Stimulated activated CD8-positive, alpha-beta memory T cell treated with anti-CD3 and anti-CD28 coated beads, Interleukin-4, amount 100 ng/mL, for 48 hours (primary cell): ENCODE measurements around the gene GPR3.
"Not testable (repeated sequence)": the region's sequence is repeated elsewhere in the genome, so short reads cannot be mapped to it uniquely, and the experiment has no call there.

Source experiments
- DNase-seq: peaks from one replicate; pipeline ENCODE4 v3.0.0-alpha.2; 2020

GPR3 gene

DNA sequence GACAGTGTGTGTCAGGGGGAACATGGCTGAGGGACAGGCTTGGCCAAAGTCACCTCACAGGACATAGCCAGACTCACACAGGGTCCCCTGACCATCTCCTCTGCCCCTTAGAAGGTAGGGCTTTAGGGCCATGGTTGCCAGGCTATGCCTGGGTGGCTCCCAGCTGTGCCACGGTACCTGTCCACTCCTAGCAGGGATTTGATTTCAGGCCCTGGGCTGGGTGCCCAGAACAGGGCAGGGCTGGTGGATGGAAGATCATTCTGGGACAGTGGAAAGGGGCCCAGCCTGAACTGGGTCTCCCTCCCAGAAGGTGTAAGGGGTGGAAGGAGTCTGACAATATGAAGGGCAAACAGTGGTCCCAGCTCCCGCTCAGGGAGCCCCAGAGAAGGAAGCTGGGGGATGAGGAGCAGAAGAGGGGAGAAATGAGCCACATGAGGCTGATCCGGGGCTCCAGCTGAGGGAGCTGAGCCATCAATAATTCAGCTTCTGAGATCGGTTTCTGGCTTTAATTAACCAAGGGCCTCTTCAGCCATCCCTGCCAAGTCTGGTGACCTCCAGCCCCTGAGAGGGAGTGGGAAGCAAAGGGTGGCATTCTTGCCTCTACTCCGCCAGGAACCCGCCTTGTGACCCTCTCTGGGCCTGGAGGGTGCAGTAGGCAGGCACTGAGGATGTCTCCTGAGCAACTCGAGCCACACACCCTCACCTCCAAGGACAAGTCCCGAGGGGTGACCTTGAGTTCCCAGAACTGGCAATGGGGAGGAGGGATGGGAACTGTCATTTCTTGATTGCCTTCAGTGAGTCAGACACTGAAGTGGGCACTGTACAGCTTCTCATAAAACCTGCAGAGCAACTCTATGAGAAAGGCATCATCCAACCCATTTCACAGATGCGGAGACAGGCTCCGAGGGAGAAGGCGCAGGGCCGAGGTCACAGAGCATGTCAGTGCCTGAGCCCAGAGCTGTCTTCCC lies 11.4 kb upstream of the GPR3 start:
- DNase-seq: no peak

DNA sequence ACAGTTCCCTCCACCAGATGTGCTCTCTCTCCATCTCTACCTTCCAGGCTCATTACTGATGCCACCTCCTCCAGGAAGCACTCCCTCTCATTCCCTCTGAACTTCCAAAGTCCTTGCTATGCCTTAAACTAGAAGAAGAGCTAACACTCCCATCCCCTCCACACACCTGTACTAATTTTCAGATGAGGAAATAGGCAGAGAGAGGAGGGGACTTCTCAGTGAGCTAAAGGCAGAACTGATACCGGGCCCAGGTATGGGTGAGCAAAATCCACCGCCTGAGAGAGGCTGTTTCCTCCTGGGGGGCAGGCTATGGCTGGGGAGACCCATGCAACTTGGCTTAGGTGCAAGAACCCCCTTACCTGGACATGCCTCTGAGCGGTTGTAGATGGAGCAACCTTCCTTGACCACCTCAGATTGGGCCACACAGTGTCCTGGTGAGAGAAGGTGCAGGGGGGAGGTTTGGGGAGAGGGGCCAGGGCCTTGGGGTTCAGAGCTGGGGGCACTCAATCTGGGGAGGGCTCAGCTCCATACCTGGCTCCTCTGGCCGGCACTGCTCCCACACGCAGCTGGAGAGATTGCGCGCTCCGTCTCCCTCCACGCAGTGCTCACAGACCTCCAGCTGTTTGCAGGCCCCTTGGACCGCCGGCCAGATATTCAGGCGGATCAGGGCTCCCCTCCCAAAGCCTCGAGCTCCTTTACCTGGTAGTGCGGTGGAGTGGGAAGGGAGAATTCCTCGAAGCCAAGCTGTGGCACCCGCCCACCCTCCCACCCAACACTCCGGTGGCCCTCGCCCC lies 10.3 kb upstream of the GPR3 start:
- no peak for DNase-seq

DNA sequence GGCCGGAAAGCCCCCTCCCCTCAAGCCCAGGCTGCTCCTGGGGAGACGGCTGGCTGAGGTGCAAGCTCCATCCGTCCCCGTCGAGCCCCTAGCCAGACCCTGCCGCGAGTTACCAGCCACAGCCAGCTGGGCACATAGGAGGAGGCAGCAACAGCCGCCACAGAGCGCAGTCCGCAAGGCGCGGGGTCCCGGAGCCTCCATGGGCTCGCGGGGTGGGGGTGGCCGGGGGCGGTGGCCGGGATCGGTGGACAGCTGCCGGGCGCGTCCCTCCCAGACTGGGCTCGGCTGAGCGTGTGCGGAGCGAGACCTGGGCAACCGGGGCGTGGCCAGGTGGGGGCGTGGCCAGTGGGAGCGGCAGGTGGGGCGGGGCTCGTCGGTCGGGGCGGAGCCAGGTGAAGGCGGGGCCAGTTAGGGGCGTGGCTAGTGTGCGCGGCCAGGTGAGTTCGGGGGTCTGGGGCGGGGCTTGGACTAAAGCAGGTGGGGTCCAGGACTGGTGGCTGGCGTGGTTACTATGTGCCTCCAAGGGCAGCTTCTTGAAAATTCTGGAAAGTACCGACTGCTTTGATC lies 9.3 kb upstream of the GPR3 start, which contains the start of gene CD164L2:
CD164L2 (minus strand) TSS at position 295 of the 567 bp plus-strand sequence; CDS start at position 201, 94 bp downstream.
- DNase-seq: peak; percentile 72

DNA sequence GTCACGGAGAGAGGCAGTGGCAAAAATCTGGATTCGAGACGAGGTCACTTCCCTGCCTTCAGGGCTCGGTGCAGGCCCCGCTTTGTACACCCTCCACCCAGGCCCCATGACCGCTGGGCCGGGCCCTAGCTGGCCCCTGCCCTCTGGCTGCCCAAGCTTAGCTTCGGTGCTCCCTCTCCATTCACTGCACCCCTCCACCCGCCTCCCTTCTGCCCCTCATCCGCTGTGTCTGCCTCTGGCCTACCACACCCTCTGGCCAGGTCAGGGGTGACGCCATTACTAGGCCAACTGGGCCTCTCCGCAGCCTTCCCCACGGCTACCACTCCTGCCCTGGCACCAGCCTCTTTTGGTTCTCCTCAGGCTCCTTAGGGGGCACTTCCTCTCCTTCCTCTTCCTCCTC lies 8.8 kb upstream of the GPR3 start:
- no peak for DNase-seq

DNA sequence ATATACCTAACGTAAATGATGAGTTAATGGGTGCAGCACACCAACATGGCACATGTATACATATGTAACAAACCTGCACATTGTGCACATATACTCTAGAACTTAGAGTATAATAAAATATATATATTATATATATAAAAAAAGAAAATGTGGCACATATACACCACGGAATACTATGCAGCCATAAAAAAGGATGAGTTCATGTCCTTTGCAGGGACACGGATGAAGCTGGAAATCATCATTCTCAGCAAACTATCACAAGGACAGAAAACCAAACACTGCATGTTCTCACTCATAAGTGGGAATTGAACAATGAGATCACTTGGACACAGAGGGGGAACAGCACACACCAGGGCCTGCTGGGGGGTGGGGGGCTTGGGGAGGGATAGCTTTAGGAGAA lies 7.6 kb upstream of the GPR3 start:
- not testable (repeated sequence) for DNase-seq

DNA sequence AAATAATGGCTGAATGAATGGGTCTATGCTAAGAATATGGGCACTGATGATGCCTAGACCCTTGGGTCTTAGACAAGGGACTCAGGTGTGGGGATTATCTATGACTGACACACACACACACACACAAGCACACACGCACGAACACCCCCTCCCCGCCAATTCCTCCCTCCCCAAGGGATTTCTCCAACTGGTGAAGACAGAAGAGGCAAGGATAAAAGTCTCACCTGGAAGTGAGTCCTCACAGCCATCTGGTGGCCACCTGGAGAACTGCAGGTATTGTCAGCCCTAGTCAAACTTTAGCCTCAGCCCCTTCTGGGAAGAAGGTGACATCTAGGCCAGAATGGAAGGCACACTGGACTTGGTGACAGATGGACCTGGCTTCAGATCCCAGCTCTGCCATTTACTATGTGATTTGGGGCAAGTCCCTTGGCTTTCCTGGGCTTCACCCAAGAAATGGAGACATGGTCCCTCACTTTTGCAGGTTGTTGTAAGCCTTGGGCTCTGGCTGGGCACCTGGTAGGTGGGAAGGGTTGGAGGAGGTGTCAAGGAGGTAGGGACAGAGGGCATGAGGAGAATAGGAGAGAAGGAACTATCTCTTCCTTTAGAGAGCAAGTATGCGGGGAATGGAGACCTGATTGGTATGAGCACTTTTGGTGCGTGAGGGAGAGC lies 4.0 kb upstream of the GPR3 start:
- DNase-seq: peak; percentile 88

DNA sequence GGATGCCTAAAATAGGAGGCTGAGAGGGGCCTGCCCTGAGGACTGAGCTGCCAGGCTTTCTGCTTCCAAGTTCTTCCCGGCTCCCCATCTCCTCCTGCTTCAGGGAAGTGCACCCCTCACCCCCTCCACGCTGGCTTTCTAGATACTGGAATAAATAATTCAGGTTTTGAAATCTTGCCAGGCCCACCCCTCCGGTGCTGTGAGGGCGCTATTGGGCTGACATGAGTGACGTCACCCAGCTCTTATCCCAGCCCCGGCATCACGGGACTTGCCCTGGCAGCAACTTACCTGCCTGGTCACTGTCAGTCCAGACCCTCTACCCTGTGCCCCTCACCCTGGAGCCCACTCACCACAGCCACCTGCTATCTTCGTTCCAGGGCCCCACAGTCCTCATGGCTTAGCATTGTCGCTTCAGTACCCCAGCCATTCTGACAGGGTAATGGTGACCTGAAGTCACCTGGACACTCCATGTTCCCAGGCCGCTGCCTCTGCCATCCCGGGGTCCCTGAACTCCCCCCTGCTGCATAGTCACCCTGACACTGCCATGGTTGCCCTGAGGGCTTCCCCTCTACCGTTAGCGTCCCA lies 819 bp upstream of the GPR3 start:
- peak; percentile 54 for DNase-seq

DNA sequence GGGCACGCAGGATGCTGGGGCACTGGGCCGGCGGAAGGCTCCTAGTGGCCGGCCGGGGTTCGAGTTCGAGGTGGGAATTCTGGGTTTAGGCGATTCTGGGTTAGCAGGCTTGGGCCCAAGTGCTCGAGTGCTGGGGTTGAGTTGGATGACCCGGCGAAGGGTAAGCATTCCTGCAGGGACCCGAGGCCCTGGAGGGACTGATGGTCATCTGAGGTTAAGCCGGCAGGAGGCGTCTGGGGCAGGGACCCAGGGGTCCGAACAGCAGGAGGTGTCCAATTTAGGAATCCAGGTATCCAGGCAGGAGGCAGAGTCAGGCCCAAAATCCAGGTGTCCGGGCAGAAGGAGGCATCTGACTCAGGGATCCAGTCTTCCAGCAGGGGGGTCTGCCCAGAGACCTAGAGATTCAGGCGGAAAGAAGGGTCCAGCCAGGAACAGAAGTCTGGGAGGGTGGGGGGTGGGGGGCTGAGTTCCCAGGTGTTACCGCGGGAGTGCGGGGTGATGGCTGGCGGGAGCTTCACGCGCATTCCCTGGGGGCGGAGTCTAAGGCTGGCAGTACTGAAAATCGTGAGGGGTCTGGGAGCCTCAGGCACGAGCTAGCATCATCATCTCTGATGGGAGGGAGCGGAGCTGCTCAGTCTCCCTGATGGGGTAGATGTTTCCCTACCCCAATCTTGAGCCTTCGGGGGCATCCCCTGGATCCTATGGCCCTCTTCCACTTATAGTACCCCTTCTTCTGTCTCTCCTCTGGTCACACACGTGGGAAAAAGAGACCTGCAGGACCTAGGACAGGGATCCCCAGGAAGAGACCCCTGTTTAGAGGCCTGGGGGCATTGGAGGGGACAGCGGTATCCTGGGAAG lies 585 bp downstream of the GPR3 start:
- peak; percentile 35 for DNase-seq

DNA sequence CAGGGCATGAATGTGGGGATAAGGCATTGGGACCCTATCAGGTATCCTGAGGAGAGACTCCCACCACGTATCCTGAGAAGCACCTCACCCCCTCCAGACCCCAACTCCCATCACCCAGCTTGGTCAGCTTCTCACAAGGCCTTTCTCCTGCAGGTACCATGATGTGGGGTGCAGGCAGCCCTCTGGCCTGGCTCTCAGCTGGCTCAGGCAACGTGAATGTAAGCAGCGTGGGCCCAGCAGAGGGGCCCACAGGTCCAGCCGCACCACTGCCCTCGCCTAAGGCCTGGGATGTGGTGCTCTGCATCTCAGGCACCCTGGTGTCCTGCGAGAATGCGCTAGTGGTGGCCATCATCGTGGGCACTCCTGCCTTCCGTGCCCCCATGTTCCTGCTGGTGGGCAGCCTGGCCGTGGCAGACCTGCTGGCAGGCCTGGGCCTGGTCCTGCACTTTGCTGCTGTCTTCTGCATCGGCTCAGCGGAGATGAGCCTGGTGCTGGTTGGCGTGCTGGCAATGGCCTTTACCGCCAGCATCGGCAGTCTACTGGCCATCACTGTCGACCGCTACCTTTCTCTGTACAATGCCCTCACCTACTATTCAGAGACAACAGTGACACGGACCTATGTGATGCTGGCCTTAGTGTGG lies 1.3 kb downstream of the GPR3 start:
- DNase-seq: no peak

DNA sequence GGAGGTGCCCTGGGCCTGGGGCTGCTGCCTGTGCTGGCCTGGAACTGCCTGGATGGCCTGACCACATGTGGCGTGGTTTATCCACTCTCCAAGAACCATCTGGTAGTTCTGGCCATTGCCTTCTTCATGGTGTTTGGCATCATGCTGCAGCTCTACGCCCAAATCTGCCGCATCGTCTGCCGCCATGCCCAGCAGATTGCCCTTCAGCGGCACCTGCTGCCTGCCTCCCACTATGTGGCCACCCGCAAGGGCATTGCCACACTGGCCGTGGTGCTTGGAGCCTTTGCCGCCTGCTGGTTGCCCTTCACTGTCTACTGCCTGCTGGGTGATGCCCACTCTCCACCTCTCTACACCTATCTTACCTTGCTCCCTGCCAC lies 1.8 kb downstream of the GPR3 start:
- DNase-seq: no peak

DNA sequence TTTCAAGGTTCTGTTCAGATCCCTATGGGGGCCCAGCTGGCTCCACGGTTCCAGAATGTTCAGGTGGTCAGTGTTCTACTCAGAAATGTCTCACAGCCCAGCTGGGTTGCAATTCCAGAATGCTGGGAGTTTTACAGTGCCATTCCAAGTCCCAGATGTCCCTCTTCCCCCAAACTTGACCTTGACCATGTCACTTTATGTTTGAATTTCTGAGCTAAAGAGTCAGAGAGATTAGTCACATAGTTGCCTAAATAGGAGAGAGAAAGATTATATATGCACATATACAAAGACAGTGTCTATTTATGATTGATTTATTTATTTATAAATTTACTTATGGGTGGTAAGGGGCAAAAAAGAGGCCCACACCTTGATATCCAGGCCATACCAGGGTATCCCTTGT lies 2.5 kb downstream of the GPR3 start:
- DNase-seq: no peak

DNA sequence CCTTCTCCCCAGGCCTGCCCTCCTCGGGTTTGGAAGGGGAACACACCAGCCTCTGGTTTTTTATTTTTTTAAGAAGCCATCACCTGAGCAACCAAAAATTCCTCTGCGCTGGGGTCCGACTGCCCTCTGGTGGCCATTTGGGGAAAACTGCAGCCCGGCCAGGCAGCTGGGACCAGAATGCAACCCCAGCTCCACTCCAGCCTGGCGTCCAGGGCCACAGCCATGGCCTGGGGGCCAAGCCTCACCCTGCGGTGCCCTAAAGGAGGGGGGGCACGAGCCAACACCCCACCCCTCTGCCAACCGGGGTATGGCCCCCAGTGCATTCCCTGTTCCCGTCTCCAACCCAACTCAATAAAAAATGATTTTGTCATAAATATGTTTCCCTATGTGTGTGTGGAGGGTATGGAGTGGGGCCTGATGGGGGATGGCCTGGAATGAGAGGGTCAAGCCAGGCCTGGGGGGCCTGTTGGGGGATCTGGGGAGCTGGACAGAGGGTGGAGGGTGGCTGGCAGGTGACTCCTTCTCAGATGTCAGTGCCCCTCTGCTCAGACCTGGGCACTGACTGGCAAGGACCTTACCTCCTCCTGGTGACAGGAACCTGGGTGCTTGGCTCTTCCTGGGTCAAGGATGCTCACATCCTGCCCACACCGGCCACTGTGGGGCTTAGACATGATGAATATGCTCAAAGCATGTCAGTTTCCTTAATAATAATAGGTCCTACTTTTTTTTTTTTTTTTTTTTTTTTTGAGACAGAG lies 3.2 kb downstream of the GPR3 start:
- peak; percentile 86 for DNase-seq

DNA sequence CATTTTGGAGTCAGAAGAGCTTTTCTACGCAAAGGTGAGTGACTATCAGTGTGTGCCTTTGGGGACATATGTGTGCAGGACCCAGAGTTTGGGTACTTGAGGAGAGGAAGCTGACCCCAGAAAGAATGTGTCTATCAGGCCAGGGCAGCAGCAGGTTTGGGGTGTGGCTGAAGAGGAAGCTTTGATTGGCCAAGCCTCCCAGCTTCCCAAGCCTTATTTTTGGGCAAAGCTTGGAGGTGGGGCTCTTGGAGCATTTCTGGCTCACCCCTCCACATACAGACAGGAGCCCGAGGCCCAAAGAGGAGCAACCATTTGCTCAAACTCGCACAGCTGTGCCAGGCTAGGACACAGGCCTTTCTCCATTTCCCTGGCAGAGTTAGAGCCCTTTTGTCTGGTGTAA lies 4.7 kb downstream of the GPR3 start:
- DNase-seq: no peak

DNA sequence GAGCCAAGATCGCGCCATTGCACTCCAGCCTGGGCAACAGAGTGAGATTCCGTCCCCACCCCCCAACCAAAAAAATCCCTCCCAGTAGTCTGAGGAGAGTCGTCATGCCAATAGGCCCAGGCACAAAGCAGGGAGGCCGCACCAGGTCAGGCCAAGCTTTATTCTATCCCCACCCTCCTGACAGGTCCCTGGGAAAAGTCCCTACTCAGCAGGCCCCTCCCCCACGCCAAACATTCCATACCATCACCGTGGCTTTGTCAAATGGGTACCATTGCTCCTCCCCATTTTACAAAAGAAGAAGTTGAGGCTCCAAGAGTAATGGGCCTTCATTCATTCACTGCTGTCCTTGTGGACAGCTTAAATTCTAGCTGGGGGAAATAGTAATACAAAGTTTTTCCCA lies 5.3 kb downstream of the GPR3 start:
- DNase-seq: no peak

DNA sequence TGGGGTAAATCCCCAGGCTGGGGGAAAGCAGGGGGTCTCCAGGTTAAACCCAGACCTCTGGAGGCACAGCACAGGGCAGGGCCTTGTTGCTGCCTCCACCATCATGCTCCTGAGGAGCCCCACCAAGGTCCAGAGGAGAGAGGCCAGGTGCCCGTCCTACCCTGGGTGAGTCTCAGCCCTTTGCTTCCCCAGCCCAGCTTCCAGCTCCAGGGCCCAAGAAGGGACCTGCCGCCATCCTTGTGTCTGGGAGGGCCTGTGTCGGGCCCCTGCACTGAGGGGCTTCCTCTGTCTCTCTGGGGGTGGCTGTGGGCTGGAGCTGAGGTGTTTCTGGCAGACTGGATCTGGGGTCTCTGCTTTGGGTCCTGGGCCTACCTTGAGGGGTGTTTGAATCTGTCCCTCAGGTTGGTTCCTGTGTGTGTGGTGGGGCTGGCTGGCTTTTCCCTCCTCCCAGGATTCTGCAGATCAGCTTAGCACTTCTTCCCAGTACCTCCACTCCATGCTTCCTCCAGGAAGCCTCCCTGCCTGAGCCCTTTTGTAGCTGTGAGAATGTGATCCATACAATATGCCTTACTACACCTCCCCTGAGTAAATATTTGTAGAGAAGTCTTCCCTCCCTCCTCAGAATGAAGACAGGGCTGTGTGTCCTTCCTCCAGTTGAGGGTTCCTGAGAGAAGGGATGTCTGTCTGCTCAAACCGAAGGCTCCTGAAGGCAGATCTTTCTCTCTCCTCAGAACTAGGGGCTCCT lies 6.2 kb downstream of the GPR3 start:
- DNase-seq: no peak

DNA sequence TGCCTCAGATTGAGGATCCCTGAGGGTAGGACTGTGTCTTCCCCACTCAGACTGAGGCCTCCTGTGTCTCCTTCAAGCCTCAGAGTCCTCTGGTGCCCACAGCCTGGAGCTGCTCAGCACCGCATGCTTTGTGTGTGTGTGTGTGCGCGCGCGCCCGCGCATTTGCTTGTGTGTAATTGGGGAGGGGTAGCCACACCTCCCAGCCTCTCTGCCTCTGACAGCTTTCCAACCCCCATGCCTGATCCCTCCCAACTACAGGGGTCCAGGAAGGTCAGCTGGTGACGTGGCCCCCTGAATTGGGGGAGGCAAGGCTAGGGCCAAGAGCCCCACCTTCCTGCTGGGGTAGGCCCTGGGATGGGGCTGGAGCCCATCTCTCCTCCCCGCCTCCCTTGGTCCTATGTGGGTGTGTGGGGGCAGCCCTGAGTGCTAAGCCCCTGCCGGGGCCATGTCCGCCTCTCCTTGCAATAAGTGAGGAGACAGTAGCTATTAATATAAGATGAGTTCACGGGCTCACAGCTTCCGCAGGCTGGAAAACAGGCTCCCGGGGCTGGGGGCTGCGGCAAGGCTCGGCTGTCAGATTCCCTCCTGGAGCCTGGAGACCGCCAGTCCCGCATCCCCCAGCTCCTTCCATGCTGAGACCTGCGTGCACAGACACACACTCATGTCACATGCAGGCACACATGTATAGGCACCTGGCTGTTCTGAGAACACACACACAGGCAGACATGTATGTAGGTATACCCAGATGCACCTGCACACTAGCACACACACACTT lies 7.0 kb downstream of the GPR3 start:
- DNase-seq: no peak

DNA sequence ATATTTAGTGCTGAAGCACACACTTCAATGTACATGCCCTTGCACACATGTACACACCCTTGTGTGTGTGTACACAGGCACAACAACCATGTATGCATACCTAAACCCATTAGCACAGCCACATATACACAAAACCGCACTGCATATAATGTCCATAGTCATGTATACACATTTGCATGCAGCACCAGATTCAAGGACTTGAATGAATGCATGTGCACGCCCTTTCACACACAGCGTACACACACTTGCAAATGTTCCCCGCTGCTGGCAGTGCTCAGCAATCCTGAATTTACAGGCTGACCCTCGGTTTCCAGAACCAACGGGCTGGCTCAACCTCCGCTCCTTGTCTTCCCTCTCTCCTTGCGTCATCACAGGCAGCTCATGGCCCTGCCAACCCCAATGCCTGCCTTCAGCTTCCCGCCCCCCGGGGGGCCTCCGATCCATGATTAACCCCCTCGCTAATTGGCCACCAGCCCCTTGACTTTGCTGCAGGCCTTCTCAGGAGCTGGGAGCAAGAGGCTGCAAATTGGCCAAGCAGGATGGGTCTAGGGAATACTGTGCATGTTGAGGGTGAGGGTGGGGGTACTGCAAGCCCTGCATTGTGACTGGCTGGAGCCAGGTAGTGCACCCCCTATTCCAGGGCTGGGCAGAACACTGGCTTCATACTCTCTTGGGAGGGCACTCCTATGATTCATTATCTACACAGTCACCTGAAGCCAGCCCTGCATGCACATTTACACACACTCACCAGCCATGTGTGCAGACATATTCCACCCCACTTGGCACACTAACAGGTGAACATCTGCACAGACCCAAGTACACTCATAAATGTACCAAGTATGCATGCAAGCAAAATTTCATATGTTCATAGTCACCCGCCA lies 7.9 kb downstream of the GPR3 start:
- DNase-seq: no peak

DNA sequence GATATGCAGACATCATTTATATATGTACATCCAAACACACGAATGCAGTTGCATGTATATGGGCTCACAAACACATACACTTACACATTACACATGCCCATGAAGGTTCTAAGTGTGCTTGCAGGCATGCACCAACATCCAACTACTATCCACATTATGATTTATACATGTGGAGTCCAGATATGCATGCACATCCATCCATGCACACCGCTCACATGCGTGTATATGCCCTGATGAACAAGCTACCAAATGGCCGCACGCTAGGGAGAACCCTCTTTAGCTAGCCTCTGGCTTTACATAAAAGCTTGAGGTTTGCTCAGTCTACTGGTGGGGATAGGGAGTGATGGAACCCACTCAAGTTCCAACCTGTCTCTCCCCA lies 8.5 kb downstream of the GPR3 start:
- no peak for DNase-seq
